ENCODE results near the gene USP6NL. TPM values are rescaled to one million over a fixed set of nuclear protein-coding genes. Genes with fewer than 3 reads are reported as not detected.

USP6NL gene
- total RNA-seq, 1 donor from 2014 or later, result 29.6 TPM

DNA sequence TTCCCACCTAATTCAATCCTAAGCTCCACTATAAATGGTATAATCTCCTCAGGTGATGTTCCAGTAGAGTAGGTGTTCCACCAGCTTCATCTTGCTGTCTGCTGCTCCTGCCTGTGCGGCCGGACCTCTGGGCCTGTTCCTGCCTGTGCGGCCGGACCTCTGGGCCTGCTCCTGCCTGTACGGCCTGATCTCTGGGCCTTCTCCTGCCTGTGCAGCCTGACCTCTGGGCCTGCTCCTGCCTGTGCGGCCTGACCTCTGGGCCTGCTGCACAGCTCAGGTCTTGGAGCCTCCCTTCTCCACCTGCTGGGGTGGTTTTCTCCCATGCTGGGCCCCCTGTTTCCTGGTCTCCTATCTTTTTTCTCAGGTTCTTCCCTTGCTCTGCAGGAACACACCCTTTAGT, 117.8 kb downstream of the USP6NL start:
- Mint-ChIP-seq H3K9me3 (no peaks in the 10 kb centered on the region), H3K4me3 (no peak overlapping the region), H3K27ac (no peak overlapping the region), H3K36me3 (peaks cover 27% of the 10 kb centered on the region), H3K4me1 (ENCODE audit: unreplicated experiment) (no peaks in the 10 kb centered on the region), H3K27me3 (no peaks in the 10 kb centered on the region)
- no peak for TF ChIP-seq CTCF (conservative IDR thresholded peaks at IDR 0.05)
- no peak for DNase-seq (ENCODE audit: extremely low spot score, unreplicated experiment)

DNA sequence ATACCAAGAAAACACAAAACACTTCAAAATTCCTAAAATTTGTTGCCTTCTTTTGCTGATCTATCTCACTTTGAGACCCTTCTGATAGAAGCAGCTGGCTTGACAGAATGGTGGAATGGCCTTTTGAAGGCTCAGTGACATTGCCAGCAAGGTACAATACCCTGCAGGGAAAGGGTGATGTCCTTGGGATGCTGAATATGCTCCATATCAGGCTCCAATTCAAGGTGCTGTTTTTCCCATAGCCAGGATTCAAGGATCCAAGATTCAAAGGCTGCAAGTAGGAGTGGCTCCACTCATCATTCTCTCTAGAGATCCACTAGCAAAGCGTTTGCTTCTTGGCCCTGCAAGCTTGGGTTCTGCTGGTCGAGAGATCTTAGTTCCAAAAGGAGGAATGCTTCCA, 120.4 kb downstream of the USP6NL start:
- TF ChIP-seq CTCF (conservative IDR thresholded peaks at IDR 0.05), result no peak
- no peak for DNase-seq (ENCODE audit: extremely low spot score, unreplicated experiment)
- no peaks in the 10 kb centered on the region for H3K4me1 Mint-ChIP-seq (ENCODE audit: unreplicated experiment)
- H3K27ac Mint-ChIP-seq, result no peak overlapping the region
- no peak overlapping the region for H3K4me3 Mint-ChIP-seq
- no peaks in the 10 kb centered on the region for H3K9me3 Mint-ChIP-seq
- peaks cover 26% of the 10 kb centered on the region for H3K36me3 Mint-ChIP-seq
- H3K27me3 Mint-ChIP-seq, result no peaks in the 10 kb centered on the region

GRCh38 chr10:11489591-11489990, 121.9 kb downstream of the USP6NL start:
- Mint-ChIP-seq H3K36me3 (peaks cover 23% of the 10 kb centered on the region), H3K4me3 (no peak overlapping the region), H3K4me1 (ENCODE audit: unreplicated experiment) (no peaks in the 10 kb centered on the region), H3K27me3 (no peaks in the 10 kb centered on the region), H3K27ac (no peak overlapping the region), H3K9me3 (no peaks in the 10 kb centered on the region)
- TF ChIP-seq CTCF (conservative IDR thresholded peaks at IDR 0.05), result no peak
- no peak for DNase-seq (ENCODE audit: extremely low spot score, unreplicated experiment)

DNA sequence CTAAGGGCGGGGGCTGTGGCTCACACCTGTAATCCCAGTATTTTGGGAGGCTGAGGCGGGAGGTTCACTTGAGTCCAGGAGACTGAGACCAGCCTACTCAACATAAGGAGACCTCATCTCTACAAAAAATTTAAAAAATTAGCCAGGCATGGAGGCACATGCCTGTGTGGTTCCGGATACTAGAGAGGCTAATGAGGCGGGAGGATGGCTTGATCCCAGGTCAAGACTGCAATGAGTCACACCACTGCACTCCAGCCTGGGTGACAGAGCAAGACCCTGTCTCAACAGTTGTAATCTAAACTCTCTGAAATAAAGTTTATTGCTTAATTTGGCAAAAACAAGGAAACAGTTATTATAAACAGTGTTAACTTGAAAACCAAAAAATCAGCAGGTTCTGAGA, 123.3 kb downstream of the USP6NL start:
- no peak for TF ChIP-seq CTCF (conservative IDR thresholded peaks at IDR 0.05)

DNA sequence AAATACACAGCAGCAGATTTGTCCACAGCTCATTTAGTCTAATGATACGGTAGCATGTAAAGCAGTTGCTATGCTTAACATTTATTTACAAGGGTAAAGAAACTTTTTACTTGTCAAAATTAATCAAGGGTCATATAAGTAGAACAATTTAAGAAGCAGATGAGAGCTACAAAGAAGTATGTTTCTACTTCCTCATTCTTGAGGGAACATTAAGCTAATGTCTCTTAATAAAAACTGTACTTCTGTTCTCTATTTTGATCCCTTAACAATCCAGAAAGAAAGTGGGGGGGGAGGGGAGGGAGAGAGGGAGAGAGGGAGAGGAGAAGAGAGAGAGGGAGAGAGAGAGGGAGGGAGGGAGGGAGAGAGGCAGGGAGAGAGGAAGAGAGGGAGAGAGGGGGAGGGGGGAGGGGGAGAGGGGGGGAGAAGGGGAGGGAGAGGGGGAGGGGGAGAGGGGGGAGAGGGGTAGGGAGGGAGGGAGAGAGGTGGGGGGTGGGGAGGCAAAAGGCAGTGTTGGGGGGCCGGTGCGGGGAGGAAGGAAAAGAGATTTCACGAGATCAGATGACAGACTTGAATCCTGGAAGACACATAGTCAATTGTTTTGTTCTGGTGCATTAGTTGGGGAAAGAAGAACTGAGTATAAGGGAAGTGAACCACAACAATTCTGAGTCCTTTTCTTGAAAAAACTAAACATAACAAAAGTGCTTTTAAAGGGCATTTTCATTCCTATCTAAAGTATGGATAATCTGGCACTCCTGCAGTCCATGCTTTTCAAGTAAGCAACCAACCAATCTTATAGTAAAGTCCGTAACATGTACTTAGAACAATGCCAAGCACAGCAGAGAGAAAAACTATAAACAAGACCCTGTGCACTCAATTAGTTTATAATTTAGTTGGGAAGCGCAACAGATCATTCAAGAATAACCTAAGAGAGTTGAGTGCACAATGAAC, 128.0 kb downstream of the USP6NL start:
- no peak overlapping the region for H3K4me3 Mint-ChIP-seq
- no peak for DNase-seq (ENCODE audit: extremely low spot score, unreplicated experiment)
- peaks cover 30% of the 10 kb centered on the region for H3K36me3 Mint-ChIP-seq
- no peaks in the 10 kb centered on the region for H3K9me3 Mint-ChIP-seq
- peaks cover 3% of the 10 kb centered on the region for H3K4me1 Mint-ChIP-seq (ENCODE audit: unreplicated experiment)
- no peaks in the 10 kb centered on the region for H3K27me3 Mint-ChIP-seq
- TF ChIP-seq CTCF (conservative IDR thresholded peaks at IDR 0.05), result no peak
- H3K27ac Mint-ChIP-seq, result no peak overlapping the region

More for the DNA sequence above, 123.3 kb downstream of the USP6NL start:
- H3K4me3 Mint-ChIP-seq, result no peak overlapping the region
- peaks cover 24% of the 10 kb centered on the region for H3K36me3 Mint-ChIP-seq
- H3K27me3 Mint-ChIP-seq, result no peaks in the 10 kb centered on the region
- H3K4me1 Mint-ChIP-seq (ENCODE audit: unreplicated experiment), result peaks cover 3% of the 10 kb centered on the region
- no peaks in the 10 kb centered on the region for H3K9me3 Mint-ChIP-seq
- H3K27ac Mint-ChIP-seq, result no peak overlapping the region
- no peak for DNase-seq (ENCODE audit: extremely low spot score, unreplicated experiment)

Data from type B pancreatic cell (in vitro differentiated cells).